Measurements from ENCODE around the gene RGS3. TPM values are rescaled to one million over a fixed set of nuclear protein-coding genes. Genes with fewer than 3 reads are reported as not detected.

RGS3 gene
- total RNA-seq, 1 experiment from 2014 or later, result 39.4 TPM

DNA sequence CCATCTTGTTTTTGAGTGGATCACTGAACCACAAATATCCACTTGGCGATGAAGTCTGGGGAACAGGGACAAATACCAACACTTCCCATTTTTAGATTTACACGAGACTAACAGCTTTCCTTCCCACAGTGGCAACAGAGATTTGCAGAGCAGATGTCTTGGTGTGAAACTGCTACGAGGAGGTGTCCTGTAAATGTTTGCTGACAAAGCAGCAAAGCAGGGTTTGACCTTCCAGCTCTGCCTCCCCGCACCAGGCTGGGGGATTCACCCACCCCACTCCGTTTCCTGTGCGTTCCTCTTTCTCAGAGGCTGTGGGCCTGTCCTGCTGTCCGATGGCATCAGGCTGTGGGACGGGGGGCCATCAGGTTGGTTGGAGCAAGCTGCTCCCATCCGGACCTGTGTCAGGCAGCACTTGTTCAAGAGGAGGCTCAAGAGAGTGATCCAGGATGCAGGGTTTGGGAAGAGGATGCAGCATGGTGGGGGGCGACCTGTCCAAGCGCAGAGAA lies 693 bp upstream of the RGS3 start:
- peak overlapping the region; percentile 29 for H2AFZ ChIP-seq (ENCODE audit: low read depth, low read length, poor library complexity, severe bottlenecking)
- no peak; the same call in 1 of the 2 replicates for ATAC-seq
- CTCF ChIA-PET, result interaction anchor here (0.7 to 1.5 kb wide), 4 partner anchors 9 to 195 kb away, joined by 3 to 5 read pairs (median 4); no protein-coding TSS in a partner anchor

More for the DNA sequence above, 693 bp upstream of the RGS3 start:
- H4K20me1 ChIP-seq (ENCODE audit: insufficient read depth), result no peaks in the 10 kb centered on the region
- no peaks in the 10 kb centered on the region for H3K9me3 ChIP-seq (ENCODE audit: control insufficient read depth in 1 of 2, insufficient read depth in 1 of 2, low read depth in 1 of 2, low read length in 2 of 2)
- RAD21 ChIA-PET (ENCODE audit: low non-redundant PET in 1 of 2, low total read pairs in 2 of 2, uncharacterized antibody in 2 of 2, unreplicated experiment in 2 of 2), result no interaction called here
- no peaks in the 10 kb centered on the region for H3K9me2 ChIP-seq (ENCODE audit: insufficient read depth)
- peak overlapping the region; percentile 66; the same call in 1 of the 2 replicates for H3K27ac ChIP-seq (ENCODE audit: low read depth, low read length)
- BruUV-seq (replicated peaks), result TSS peak; percentile 92
- H3K4me1 ChIP-seq (ENCODE audit: control insufficient read depth in 1 of 2, insufficient read depth in 2 of 2, low read length in 2 of 2), result peaks cover 18 to 31% of the 10 kb centered on the region in 2 experiments; a peak in 3 of 4 replicates
- POLR2A ChIA-PET, result interaction anchor here (0.8 to 2.0 kb wide), 2 partner anchors 8 to 12 kb away, joined by 4 to 6 read pairs; no protein-coding TSS in a partner anchor
- peak overlapping the region; percentile 90 for H3K4me2 ChIP-seq (ENCODE audit: low read length)
- H3K9ac ChIP-seq (ENCODE audit: low read length), result peak overlapping the region; percentile 88
- intact Hi-C loops (cut with micrococcal nuclease), result no loop called here
- H3K27me3 ChIP-seq (ENCODE audit: insufficient read depth, low read length), result no peaks in the 10 kb centered on the region
- H3K79me2 ChIP-seq (ENCODE audit: insufficient read depth, low read length), result peaks cover 42% of the 10 kb centered on the region
- DNase-seq (ENCODE audit: low read depth, low spot score), result no peak
- 0 out of 4 replicates have a peak, but pooled peaks cover 0 to 7% of the 10 kb centered on the region in 2 experiments for H3K36me3 ChIP-seq (ENCODE audit: control insufficient read depth in 1 of 2, insufficient read depth in 2 of 2, low read length in 2 of 2)
- peak overlapping the region; percentile 82 to 84 for H3K4me3 ChIP-seq (replicated peaks in 1 of 2; ENCODE audit: low read depth in 1 of 2, low read length in 2 of 2)
- TF ChIP-seq POLR2A (IDR thresholded peaks at IDR 0.05; ENCODE audit: borderline replicate concordance, extremely low read depth, insufficient read depth, insufficient read length) (no peak), POLR2AphosphoS5 (IDR thresholded peaks at IDR 0.05; ENCODE audit: low read depth, low read length) (no peak), ZFX (IDR thresholded peaks at IDR 0.05) (no peak), RAD21 (IDR thresholded peaks at IDR 0.05; ENCODE audit: low read depth) (no peak), FOSL1 (IDR thresholded peaks at IDR 0.05; ENCODE audit: low read depth) (no peak), TCF7L2 (IDR thresholded peaks at IDR 0.05; ENCODE audit: borderline replicate concordance, extremely low read depth, insufficient read depth, insufficient read length) (no peak), SIN3A (IDR thresholded peaks at IDR 0.05; ENCODE audit: low read depth) (no peak), EZH2 (IDR thresholded peaks at IDR 0.05) (no peak)
- TF ChIP-seq, protein P1, sequence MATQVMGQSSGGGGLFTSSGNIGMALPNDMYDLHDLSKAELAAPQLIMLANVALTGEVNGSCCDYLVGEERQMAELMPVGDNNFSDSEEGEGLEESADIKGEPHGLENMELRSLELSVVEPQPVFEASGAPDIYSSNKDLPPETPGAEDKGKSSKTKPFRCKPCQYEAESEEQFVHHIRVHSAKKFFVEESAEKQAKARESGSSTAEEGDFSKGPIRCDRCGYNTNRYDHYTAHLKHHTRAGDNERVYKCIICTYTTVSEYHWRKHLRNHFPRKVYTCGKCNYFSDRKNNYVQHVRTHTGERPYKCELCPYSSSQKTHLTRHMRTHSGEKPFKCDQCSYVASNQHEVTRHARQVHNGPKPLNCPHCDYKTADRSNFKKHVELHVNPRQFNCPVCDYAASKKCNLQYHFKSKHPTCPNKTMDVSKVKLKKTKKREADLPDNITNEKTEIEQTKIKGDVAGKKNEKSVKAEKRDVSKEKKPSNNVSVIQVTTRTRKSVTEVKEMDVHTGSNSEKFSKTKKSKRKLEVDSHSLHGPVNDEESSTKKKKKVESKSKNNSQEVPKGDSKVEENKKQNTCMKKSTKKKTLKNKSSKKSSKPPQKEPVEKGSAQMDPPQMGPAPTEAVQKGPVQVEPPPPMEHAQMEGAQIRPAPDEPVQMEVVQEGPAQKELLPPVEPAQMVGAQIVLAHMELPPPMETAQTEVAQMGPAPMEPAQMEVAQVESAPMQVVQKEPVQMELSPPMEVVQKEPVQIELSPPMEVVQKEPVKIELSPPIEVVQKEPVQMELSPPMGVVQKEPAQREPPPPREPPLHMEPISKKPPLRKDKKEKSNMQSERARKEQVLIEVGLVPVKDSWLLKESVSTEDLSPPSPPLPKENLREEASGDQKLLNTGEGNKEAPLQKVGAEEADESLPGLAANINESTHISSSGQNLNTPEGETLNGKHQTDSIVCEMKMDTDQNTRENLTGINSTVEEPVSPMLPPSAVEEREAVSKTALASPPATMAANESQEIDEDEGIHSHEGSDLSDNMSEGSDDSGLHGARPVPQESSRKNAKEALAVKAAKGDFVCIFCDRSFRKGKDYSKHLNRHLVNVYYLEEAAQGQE (IDR thresholded peaks at IDR 0.05; ENCODE audit: low read depth), result no peak
